Body of pancreas (tissue), 4 donors: ENCODE results near the gene HBG2. TPM values are rescaled to one million over a fixed set of nuclear protein-coding genes. Genes with fewer than 3 reads are reported as not detected.

ENCODE experiments used
- ATAC-seq: fragments of 150-250 bp; one replicate; pipeline ENCODE4 v1.9.1; 2016
- DNase-seq, 4 donors: peaks; one replicate each; pipeline ENCODE4 v3.0.0-alpha.2; 2019
- H3K27ac ChIP-seq, 4 donors: fragments of 200-600 bp; sonication (generic); 1 replicate in 3 of 4; 2 replicates in 1 of 4; pipeline versions ENCODE4 v1.5.1 to v1.6.1; 2016 to 2019; ENCODE audit warnings: mild to moderate bottlenecking in 1 of 4, mixed read lengths in 1 of 4, moderate library complexity in 1 of 4
- H3K27me3 ChIP-seq, 2 donors: fragments of 200-600 bp; sonication (generic); one replicate each; pipeline ENCODE4 v1.6.0; 2016; ENCODE audit warnings: mild to moderate bottlenecking in 1 of 2
- H3K36me3 ChIP-seq, 2 donors: fragments of 200-600 bp; sonication (generic); replicated peaks in 1 of 2; 2 replicates each; pipeline ENCODE4 v1.5.1; 2016; ENCODE audit warnings: low read depth in 2 of 2; ENCODE audit not compliant: insufficient read depth in 1 of 2
- H3K4me1 ChIP-seq: fragments of 200-600 bp; sonication (generic); one replicate; pipeline ENCODE4 v1.6.0; 2016
- H3K4me3 ChIP-seq, 2 donors: fragments of 200-600 bp; sonication (generic); 1 replicate in 1 of 2; 2 replicates in 1 of 2; pipeline ENCODE4 v1.5.1; 2016 to 2019
- H3K9me3 ChIP-seq, 3 donors: fragments of 200-600 bp; sonication (generic); 1 replicate in 2 of 3; 2 replicates in 1 of 3; pipeline ENCODE4 v1.5.1; 2016
- CTCF ChIP-seq, 7 experiments: fragments of 450-650 bp in 4 of 7; fragments of 200-600 bp in 3 of 7; sonication (generic) in 3 of 7; IDR thresholded peaks; one replicate each; pipeline ENCODE4 v1.5.1; 2016 to 2019; ENCODE audit warnings: antibody characterized with exemption in 7 of 7
- POLR2A ChIP-seq, 3 donors: fragments of 450-650 bp; IDR thresholded peaks; one replicate each; pipeline ENCODE4 v1.6.1; 2016; ENCODE audit warnings: antibody characterized with exemption in 3 of 3, mild to moderate bottlenecking in 2 of 3
- WGBS, 2 donors: methylation state at CpG; one replicate each; pipeline ENCODE4 v1.1.5; 2017; 5-methylcytosine and 5-hydroxymethylcytosine counted together
- intact Hi-C: fragments of 100-400 bp; cut with DNase I; formaldehyde crosslinking; loops from one replicate; pipeline ENCODE4 v1.15.1; 2023
- total RNA-seq, 2 donors: library from RNA; depleted of rRNA; stranded (reverse); fragments of >200 nt; gene quantifications; one replicate each; pipeline ENCODE4 v1.1.0, GENCODE V29; 2016

The HBG2 gene
- total RNA-seq, 2 donors from 2014 or later, result not detected

DNA sequence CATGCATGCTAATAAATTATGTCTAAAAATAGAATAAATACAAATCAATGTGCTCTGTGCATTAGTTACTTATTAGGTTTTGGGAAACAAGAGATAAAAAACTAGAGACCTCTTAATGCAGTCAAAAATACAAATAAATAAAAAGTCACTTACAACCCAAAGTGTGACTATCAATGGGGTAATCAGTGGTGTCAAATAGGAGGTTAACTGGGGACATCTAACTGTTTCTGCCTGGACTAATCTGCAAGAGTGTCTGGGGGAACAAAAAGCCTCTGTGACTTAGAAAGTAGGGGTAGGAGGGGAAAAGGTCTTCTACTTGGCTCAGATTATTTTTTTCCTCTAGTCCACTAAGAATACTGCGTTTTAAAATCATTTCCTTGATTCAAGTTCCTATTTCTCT is 26.9 kb downstream of the HBG2 start:
- Histone ChIP-seq H3K36me3 (no peaks in the 10 kb centered on the region), H3K27ac (no peak overlapping the region), H3K4me1 (no peaks in the 10 kb centered on the region), H3K4me3 (no peak overlapping the region), H3K27me3 (no peaks in the 10 kb centered on the region), H3K9me3 (no peaks in the 10 kb centered on the region)
- intact Hi-C loops, result no loop called here
- ATAC-seq (no peak), DNase-seq (no peak)
- 18 to 19% methylated on average over 1 of the region's 1 CpG for WGBS, 2 donors
- no peak for TF ChIP-seq POLR2A (IDR thresholded peaks at IDR 0.05)
- TF ChIP-seq CTCF (IDR thresholded peaks at IDR 0.05), result no peak

GRCh38 chr11:5226732-5227310 is 27.8 kb downstream of the HBG2 start, which contains the start of gene HBB:
Gene HBB, minus strand, starts transcription at chr11:5227071. Its CDS starts 50 bp downstream, at chr11:5227021.
- Histone ChIP-seq H3K4me1 (no peaks in the 10 kb centered on the region), H3K4me3 (no peak within 1 kb of the TSS), H3K27ac (no peak within 1 kb of the TSS), H3K27me3 (no peaks in the 10 kb centered on the region), H3K36me3 (no peaks in the 10 kb centered on the region), H3K9me3 (no peaks in the 10 kb centered on the region)
- WGBS, 2 donors, result 64 to 74% methylated on average over 3 of the region's 3 CpGs
- ATAC-seq (no peak), DNase-seq (no peak)
- TF ChIP-seq POLR2A (IDR thresholded peaks at IDR 0.05) (no peak), CTCF (IDR thresholded peaks at IDR 0.05) (no peak)
- intact Hi-C loops, result no loop called here

DNA sequence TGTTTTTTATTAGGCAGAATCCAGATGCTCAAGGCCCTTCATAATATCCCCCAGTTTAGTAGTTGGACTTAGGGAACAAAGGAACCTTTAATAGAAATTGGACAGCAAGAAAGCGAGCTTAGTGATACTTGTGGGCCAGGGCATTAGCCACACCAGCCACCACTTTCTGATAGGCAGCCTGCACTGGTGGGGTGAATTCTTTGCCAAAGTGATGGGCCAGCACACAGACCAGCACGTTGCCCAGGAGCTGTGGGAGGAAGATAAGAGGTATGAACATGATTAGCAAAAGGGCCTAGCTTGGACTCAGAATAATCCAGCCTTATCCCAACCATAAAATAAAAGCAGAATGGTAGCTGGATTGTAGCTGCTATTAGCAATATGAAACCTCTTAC is 29.1 kb downstream of the HBG2 start:
- ATAC-seq, result no peak
- intact Hi-C loops, result no loop called here
- TF ChIP-seq POLR2A (IDR thresholded peaks at IDR 0.05) (no peak), CTCF (IDR thresholded peaks at IDR 0.05) (no peak)

GRCh38 chr11:5224538-5225479 is 29.8 kb downstream of the HBG2 start:
- Histone ChIP-seq H3K9me3 (no peaks in the 10 kb centered on the region), H3K27ac (no peak overlapping the region), H3K4me3 (no peak overlapping the region), H3K27me3 (no peaks in the 10 kb centered on the region), H3K36me3 (no peaks in the 10 kb centered on the region), H3K4me1 (no peaks in the 10 kb centered on the region)
- ATAC-seq, result no peak
- intact Hi-C loops, result no loop called here
- TF ChIP-seq POLR2A (IDR thresholded peaks at IDR 0.05) (no peak), CTCF (IDR thresholded peaks at IDR 0.05) (no peak)
- WGBS, 2 donors, result 66 to 72% methylated on average over 6 of the region's 6 CpGs
- no peak for DNase-seq

More for the DNA sequence above, 29.1 kb downstream of the HBG2 start:
- H3K9me3 ChIP-seq, result no peaks in the 10 kb centered on the region
- WGBS, 2 donors, result 54 to 64% methylated on average over 2 of the region's 2 CpGs
- no peak overlapping the region for H3K27ac ChIP-seq
- no peak for DNase-seq
- no peaks in the 10 kb centered on the region for H3K27me3 ChIP-seq
- no peaks in the 10 kb centered on the region for H3K36me3 ChIP-seq
- H3K4me3 ChIP-seq, result no peak overlapping the region
- H3K4me1 ChIP-seq, result no peaks in the 10 kb centered on the region
